Mesendoderm (in vitro differentiated cells): Measurements from ENCODE around the gene CERS6.

Experiments
- DNase-seq: peaks from one replicate; pipeline ENCODE4 v3.0.0; 2013
- H2AK5ac ChIP-seq: 2 replicates; pipeline ENCODE4 v1.6.1; 2013; ENCODE audit warnings: low read length, inconsistent platforms
- H2BK120ac ChIP-seq: 2 replicates; pipeline ENCODE4 v1.6.1; 2013; ENCODE audit warnings: low read depth, mild to moderate bottlenecking, low read length, moderate library complexity, mixed read lengths
- H2BK15ac ChIP-seq: replicated peaks from 2 replicates; pipeline ENCODE4 v1.6.1; 2013; ENCODE audit warnings: low read depth, mild to moderate bottlenecking, moderate library complexity
- H2BK5ac ChIP-seq: 2 replicates; pipeline ENCODE4 v1.6.1; 2013; ENCODE audit warnings: low read length, inconsistent platforms
- H3K18ac ChIP-seq: 2 replicates; pipeline ENCODE4 v1.6.1; 2013; ENCODE audit warnings: mild to moderate bottlenecking, low read length, mixed read lengths
- H3K23ac ChIP-seq: one replicate; pipeline ENCODE4 v1.6.1; 2013; ENCODE audit warnings: low read length
- H3K27ac ChIP-seq: 2 replicates; pipeline ENCODE4 v1.5.1; 2013; ENCODE audit warnings: low read depth, mild to moderate bottlenecking, inconsistent platforms, low read length, moderate library complexity
- H3K27me3 ChIP-seq: 2 replicates; pipeline ENCODE4 v1.6.1; 2013; ENCODE audit warnings: low read length, control low read depth, mild to moderate bottlenecking, inconsistent platforms; ENCODE audit not compliant: insufficient read depth, poor library complexity
- H3K36me3 ChIP-seq: 2 replicates; pipeline ENCODE4 v1.6.1; 2013; ENCODE audit warnings: low read length, inconsistent platforms; ENCODE audit not compliant: control insufficient read depth, insufficient read depth
- H3K4ac ChIP-seq: one replicate; pipeline ENCODE4 v1.6.1; 2013; ENCODE audit warnings: low read depth, mild to moderate bottlenecking, low read length, moderate library complexity
- H3K4me1 ChIP-seq: 2 replicates; pipeline ENCODE4 v1.6.1; 2013; ENCODE audit warnings: low read depth, low read length, inconsistent platforms; ENCODE audit not compliant: control insufficient read depth
- H3K4me2 ChIP-seq: 2 replicates; pipeline ENCODE4 v1.6.1; 2013; ENCODE audit warnings: low read length
- H3K4me3 ChIP-seq: 2 replicates; pipeline ENCODE4 v1.5.1; 2013; ENCODE audit warnings: mild to moderate bottlenecking, low read length
- H3K56ac ChIP-seq: one replicate; pipeline ENCODE4 v1.6.1; 2013; ENCODE audit warnings: low read length
- H3K79me1 ChIP-seq: 2 replicates; pipeline ENCODE4 v1.6.1; 2013; ENCODE audit warnings: low read length, inconsistent platforms
- H3K79me2 ChIP-seq: 2 replicates; pipeline ENCODE4 v1.6.1; 2013; ENCODE audit warnings: mild to moderate bottlenecking, low read length; ENCODE audit not compliant: control insufficient read depth, insufficient read depth
- H3K9ac ChIP-seq: 2 replicates; pipeline ENCODE4 v1.6.1; 2013; ENCODE audit warnings: low read length, inconsistent platforms
- H4K5ac ChIP-seq: one replicate; pipeline ENCODE4 v1.6.1; 2013; ENCODE audit warnings: low read length
- H4K8ac ChIP-seq: one replicate; pipeline ENCODE4 v1.6.1; 2013; ENCODE audit warnings: low read depth, mild to moderate bottlenecking, control low read depth, low read length, moderate library complexity
- WGBS: extraction: QIAGEN DNeasy Blood & Tissue Kit; methylation state at CpG from one replicate; pipeline ENCODE4 v1.1.7; 2013; ENCODE audit warnings: low lambda C conversion rate, missing lambda C conversion rate; ENCODE audit not compliant: insufficient coverage; ENCODE audit errors: extremely low coverage; 5-methylcytosine and 5-hydroxymethylcytosine counted together

Gene CERS6

GRCh38 chr2:168801961-168802858 lies 346.1 kb downstream of the CERS6 start, which contains the start of gene NOSTRIN:
TSS of gene NOSTRIN (plus strand) at chr2:168802637. CDS start at chr2:168802647, 10 bp downstream.
- H3K27me3 ChIP-seq: no peaks in the 10 kb centered on the region
- WGBS: no CpG with 5 or more reads among the region's 10 CpGs
- no peak within 1 kb of the TSS for H2BK120ac ChIP-seq
- no peak within 1 kb of the TSS for H4K5ac ChIP-seq
- H3K79me2 ChIP-seq: no peaks in the 10 kb centered on the region
- no peak for DNase-seq
- no peak within 1 kb of the TSS for H3K4ac ChIP-seq
- no peaks in the 10 kb centered on the region for H3K79me1 ChIP-seq
- no peak within 1 kb of the TSS for H3K4me2 ChIP-seq
- no peak within 1 kb of the TSS for H2BK5ac ChIP-seq
- no peak within 1 kb of the TSS for H2AK5ac ChIP-seq
- H2BK15ac ChIP-seq: no peak within 1 kb of the TSS
- H3K4me3 ChIP-seq: no peak within 1 kb of the TSS
- no peak within 1 kb of the TSS for H3K56ac ChIP-seq
- H3K27ac ChIP-seq: no peak within 1 kb of the TSS
- peaks cover 3% of the 10 kb centered on the region for H3K4me1 ChIP-seq
- no peak within 1 kb of the TSS for H4K8ac ChIP-seq
- no peak within 1 kb of the TSS for H3K9ac ChIP-seq
- no peak within 1 kb of the TSS for H3K23ac ChIP-seq
- no peak within 1 kb of the TSS for H3K18ac ChIP-seq
- no peaks in the 10 kb centered on the region for H3K36me3 ChIP-seq

GRCh38 chr2:168802859-168803725 lies 347.0 kb downstream of the CERS6 start:
- H3K27ac ChIP-seq: no peak overlapping the region
- H3K79me2 ChIP-seq: no peaks in the 10 kb centered on the region
- no CpG with 5 or more reads among the region's 5 CpGs for WGBS
- no peak for DNase-seq
- H3K4ac ChIP-seq: no peak overlapping the region
- H3K23ac ChIP-seq: no peak overlapping the region
- H3K4me3 ChIP-seq: no peak overlapping the region
- H2AK5ac ChIP-seq: no peak overlapping the region
- no peak overlapping the region for H2BK5ac ChIP-seq
- H3K27me3 ChIP-seq: no peaks in the 10 kb centered on the region
- no peak overlapping the region for H4K5ac ChIP-seq
- no peak overlapping the region for H3K18ac ChIP-seq
- H3K36me3 ChIP-seq: no peaks in the 10 kb centered on the region
- no peaks in the 10 kb centered on the region for H3K79me1 ChIP-seq
- H4K8ac ChIP-seq: no peak overlapping the region
- H2BK120ac ChIP-seq: no peak overlapping the region
- H3K4me1 ChIP-seq: peaks cover 3% of the 10 kb centered on the region
- no peak overlapping the region for H3K56ac ChIP-seq
- no peak overlapping the region for H3K4me2 ChIP-seq
- no peak overlapping the region for H3K9ac ChIP-seq
- H2BK15ac ChIP-seq: no peak overlapping the region

DNA sequence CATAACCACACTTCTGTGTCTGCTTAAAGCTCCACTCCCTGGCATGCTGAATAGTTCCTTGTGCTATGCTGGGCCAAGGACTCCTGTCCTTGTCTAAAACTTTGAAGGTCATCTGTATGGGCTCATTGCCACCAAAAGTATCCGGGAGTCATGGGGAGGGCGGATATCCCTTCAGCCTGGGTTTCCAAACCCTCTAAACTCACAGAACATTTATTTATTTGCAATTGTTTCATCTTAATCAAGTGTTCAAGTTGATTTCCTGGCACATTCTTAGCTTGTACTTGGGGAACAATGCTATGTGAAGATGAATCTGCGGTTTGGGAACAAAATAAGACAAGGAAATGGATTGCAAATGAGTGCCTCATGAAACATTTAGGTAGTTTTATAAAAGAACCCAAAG lies 348.1 kb downstream of the CERS6 start:
- WGBS: no CpG with 5 or more reads among the region's 3 CpGs

GRCh38 chr2:168805615-168806014 lies 349.5 kb downstream of the CERS6 start:
- Histone ChIP-seq H3K9ac (no peak overlapping the region), H3K4ac (no peak overlapping the region), H3K27ac (no peak overlapping the region), H2BK15ac (no peak overlapping the region), H4K5ac (no peak overlapping the region), H3K4me2 (no peak overlapping the region), H3K18ac (no peak overlapping the region), H3K4me3 (no peak overlapping the region), H3K79me1 (no peaks in the 10 kb centered on the region), H3K23ac (no peak overlapping the region), H3K79me2 (no peaks in the 10 kb centered on the region), H4K8ac (no peak overlapping the region), H3K56ac (no peak overlapping the region), H3K27me3 (no peaks in the 10 kb centered on the region), H2BK120ac (no peak overlapping the region), H3K4me1 (peaks cover 2% of the 10 kb centered on the region), H2AK5ac (no peak overlapping the region), H2BK5ac (no peak overlapping the region), H3K36me3 (no peaks in the 10 kb centered on the region)
- WGBS: no CpG with 5 or more reads among the region's 7 CpGs
- no peak for DNase-seq

More for the DNA sequence above, 348.1 kb downstream of the CERS6 start:
- no peak overlapping the region for H2BK5ac ChIP-seq
- H2BK120ac ChIP-seq: no peak overlapping the region
- H3K4me3 ChIP-seq: no peak overlapping the region
- no peak overlapping the region for H3K23ac ChIP-seq
- H4K5ac ChIP-seq: no peak overlapping the region
- no peaks in the 10 kb centered on the region for H3K27me3 ChIP-seq
- no peaks in the 10 kb centered on the region for H3K36me3 ChIP-seq
- DNase-seq: no peak
- no peak overlapping the region for H3K4me2 ChIP-seq
- no peak overlapping the region for H2BK15ac ChIP-seq
- H3K18ac ChIP-seq: no peak overlapping the region
- H4K8ac ChIP-seq: no peak overlapping the region
- H3K79me1 ChIP-seq: no peaks in the 10 kb centered on the region
- no peak overlapping the region for H2AK5ac ChIP-seq
- H3K56ac ChIP-seq: no peak overlapping the region
- H3K27ac ChIP-seq: no peak overlapping the region
- H3K4me1 ChIP-seq: no peaks in the 10 kb centered on the region
- no peak overlapping the region for H3K9ac ChIP-seq
- no peaks in the 10 kb centered on the region for H3K79me2 ChIP-seq
- H3K4ac ChIP-seq: no peak overlapping the region

DNA sequence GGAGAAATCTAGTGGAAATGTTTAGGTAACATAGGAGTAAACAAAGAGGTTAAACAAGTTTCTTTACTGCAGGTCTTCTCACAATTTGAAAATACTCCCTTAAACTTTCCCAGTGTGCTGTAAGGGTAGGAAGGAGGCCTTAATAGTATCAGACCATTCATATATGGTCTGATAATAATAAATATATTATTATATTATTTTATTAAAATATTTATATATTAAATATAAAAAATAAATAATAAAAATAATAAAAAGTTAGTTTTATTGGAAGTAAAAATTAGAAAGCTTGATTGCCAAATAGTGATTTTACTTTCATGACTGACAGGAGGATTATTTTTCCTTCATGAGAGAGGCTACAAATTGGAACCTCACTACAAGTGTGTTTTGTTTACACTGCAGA lies 353.5 kb downstream of the CERS6 start:
- no peak overlapping the region for H2BK120ac ChIP-seq
- H4K5ac ChIP-seq: no peak overlapping the region
- no peak overlapping the region for H3K18ac ChIP-seq
- no peak overlapping the region for H3K4ac ChIP-seq
- H4K8ac ChIP-seq: no peak overlapping the region
- no peak for DNase-seq
- H3K4me3 ChIP-seq: no peak overlapping the region
- H3K56ac ChIP-seq: no peak overlapping the region
- no peak overlapping the region for H3K27ac ChIP-seq
- no peak overlapping the region for H3K4me2 ChIP-seq
- no peak overlapping the region for H2AK5ac ChIP-seq
- H3K4me1 ChIP-seq: peaks cover 2% of the 10 kb centered on the region
- H3K79me2 ChIP-seq: no peaks in the 10 kb centered on the region
- H2BK5ac ChIP-seq: no peak overlapping the region
- H3K36me3 ChIP-seq: no peaks in the 10 kb centered on the region
- H3K79me1 ChIP-seq: no peaks in the 10 kb centered on the region
- H3K23ac ChIP-seq: no peak overlapping the region
- no peak overlapping the region for H3K9ac ChIP-seq
- H3K27me3 ChIP-seq: no peaks in the 10 kb centered on the region
- H2BK15ac ChIP-seq: no peak overlapping the region
